Right lobe of liver (tissue), 6 donors: ENCODE measurements around the gene IGSF9B. TPM values are rescaled to one million over a fixed set of nuclear protein-coding genes. Genes with fewer than 3 reads are reported as not detected.

Experiments used
- ATAC-seq, 4 donors: fragments of 200-7000 bp; cut with Tn5 transposase; one replicate each; pipeline ENCODE4 v1.9.1; 2020; ENCODE audit warnings: mild to moderate bottlenecking in 4 of 4, moderate library complexity in 4 of 4
- DNase-seq, 3 donors: peaks; one replicate each; pipeline ENCODE4 v3.0.0-alpha.2; 2020
- H3K27ac ChIP-seq, 3 donors: fragments of 200-600 bp; one replicate each; pipeline ENCODE4 v1.8.0; 2022
- H3K27me3 ChIP-seq, 2 donors: fragments of 200-600 bp; one replicate each; pipeline ENCODE4 v1.8.0; 2022
- H3K36me3 ChIP-seq, 4 donors: fragments of 200-600 bp; sonication (generic) in 1 of 4; one replicate each; pipeline versions ENCODE4 v1.5.1 to v1.8.0; 2017 to 2022; ENCODE audit warnings: control low read depth in 1 of 4
- H3K4me1 ChIP-seq, 4 donors: fragments of 200-600 bp; sonication (generic) in 1 of 4; one replicate each; pipeline versions ENCODE4 v1.5.1 to v1.8.0; 2017 to 2022; ENCODE audit warnings: control low read depth in 1 of 4
- H3K4me3 ChIP-seq, 3 donors: fragments of 200-600 bp; one replicate each; pipeline ENCODE4 v1.8.0; 2022
- H3K9me3 ChIP-seq, 4 donors: fragments of 200-600 bp; sonication (generic) in 1 of 4; one replicate each; pipeline versions ENCODE4 v1.5.1 to v1.8.0; 2017 to 2022; ENCODE audit warnings: control low read depth in 1 of 4
- POLR2A ChIP-seq: fragments of 450-650 bp; IDR thresholded peaks from one replicate; pipeline ENCODE4 v1.6.1; 2017; ENCODE audit warnings: antibody characterized with exemption, mild to moderate bottlenecking
- WGBS: methylation state at CpG from one replicate; pipeline ENCODE4 v1.1.6; 2018; ENCODE audit warnings: low coverage, low lambda C conversion rate; ENCODE audit not compliant: insufficient coverage; ENCODE audit errors: missing lambda C conversion rate; 5-methylcytosine and 5-hydroxymethylcytosine counted together
- intact Hi-C, 2 donors: fragments of 100-400 bp; cut with DNase I; formaldehyde crosslinking; loops; one replicate each; pipeline versions ENCODE4 v1.11.2 to v1.14.1; 2022
- total RNA-seq, 6 experiments: library from RNA; depleted of rRNA in 2 of 6; stranded (reverse); fragments of >200 nt in 2 of 6; fragmentation: NEBNext Ultra II Directional in 3 of 6; extraction: Animal tissue kit (Norgen Biotek cat#: 25700) in 3 of 6; gene quantifications; one replicate each; pipeline versions ENCODE4 v1.1.0 to v1.2.4, GENCODE V29; 2016 to 2023
- TF ChIP-seq, protein P1 (sequence below), 4 donors: fragments of 200-600 bp in 3 of 4; fragments of 450-650 bp in 1 of 4; IDR thresholded peaks; one replicate each; pipeline versions ENCODE4 v1.5.1 to v1.8.0; 2016 to 2022; ENCODE audit warnings: antibody characterized with exemption in 4 of 4, mild to moderate bottlenecking in 2 of 4
- donor health status: DM: no; HTN: yes; CAD: no.
- donor health status: DM: no; HTN: no; CAD: no.
- donor health status: DM: no; HTN: no; CAD: no.
- donor health status: DM: no; HTN: yes; CAD: no.
- donor health status: DM: no; HTN: yes; CAD: no.

Gene IGSF9B
- total RNA-seq, 6 experiments from 2014 or later, result 0.15 to 0.23 TPM; not detected in 4

GRCh38 chr11:133930053-133930766, 26.6 kb downstream of the IGSF9B start:
- Histone ChIP-seq H3K9me3 (no peaks in the 10 kb centered on the region), H3K4me3 (no peak overlapping the region), H3K27ac (no peak overlapping the region), H3K36me3 (no peaks in the 10 kb centered on the region), H3K27me3 (no peaks in the 10 kb centered on the region), H3K4me1 (no peaks in the 10 kb centered on the region)
- ATAC-seq (no peak), DNase-seq (no peak)
- intact Hi-C loops, result no loop called here
- TF ChIP-seq POLR2A, result no peak
- TF ChIP-seq, protein P1, sequence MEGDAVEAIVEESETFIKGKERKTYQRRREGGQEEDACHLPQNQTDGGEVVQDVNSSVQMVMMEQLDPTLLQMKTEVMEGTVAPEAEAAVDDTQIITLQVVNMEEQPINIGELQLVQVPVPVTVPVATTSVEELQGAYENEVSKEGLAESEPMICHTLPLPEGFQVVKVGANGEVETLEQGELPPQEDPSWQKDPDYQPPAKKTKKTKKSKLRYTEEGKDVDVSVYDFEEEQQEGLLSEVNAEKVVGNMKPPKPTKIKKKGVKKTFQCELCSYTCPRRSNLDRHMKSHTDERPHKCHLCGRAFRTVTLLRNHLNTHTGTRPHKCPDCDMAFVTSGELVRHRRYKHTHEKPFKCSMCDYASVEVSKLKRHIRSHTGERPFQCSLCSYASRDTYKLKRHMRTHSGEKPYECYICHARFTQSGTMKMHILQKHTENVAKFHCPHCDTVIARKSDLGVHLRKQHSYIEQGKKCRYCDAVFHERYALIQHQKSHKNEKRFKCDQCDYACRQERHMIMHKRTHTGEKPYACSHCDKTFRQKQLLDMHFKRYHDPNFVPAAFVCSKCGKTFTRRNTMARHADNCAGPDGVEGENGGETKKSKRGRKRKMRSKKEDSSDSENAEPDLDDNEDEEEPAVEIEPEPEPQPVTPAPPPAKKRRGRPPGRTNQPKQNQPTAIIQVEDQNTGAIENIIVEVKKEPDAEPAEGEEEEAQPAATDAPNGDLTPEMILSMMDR (IDR thresholded peaks at IDR 0.05), result no peak
- 74% methylated on average over 9 of the region's 27 CpGs for WGBS

DNA sequence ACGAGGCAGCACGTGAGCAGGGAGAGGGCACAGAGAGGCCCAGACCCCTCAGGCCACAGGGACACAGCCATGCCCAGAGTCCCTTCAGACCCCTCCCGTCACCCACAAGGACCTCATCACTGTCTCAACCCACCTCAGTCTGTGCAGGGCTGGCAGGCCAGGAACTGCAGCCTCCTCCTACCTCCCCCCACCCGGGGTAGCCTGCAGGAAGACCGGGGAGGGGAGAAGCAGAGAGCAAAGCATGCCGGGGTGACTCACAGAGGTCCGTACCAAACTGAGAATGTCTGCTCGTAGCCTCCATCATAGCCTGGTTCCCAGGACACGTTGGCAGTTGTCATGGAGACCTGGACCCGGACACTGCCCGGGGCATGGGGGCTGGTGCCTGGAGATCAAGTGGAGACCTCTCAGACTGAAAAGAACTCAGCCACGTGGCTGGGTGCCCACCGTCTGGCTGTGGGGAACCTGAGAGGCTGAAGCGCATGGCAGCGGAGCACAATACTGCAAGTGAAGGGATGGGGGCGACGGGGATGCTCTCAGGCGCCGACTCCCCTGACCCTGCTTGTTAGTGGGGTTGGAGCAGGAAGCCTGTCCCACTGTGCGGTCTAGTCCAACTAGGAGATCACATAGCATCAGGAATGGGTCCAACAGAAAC, 27.2 kb downstream of the IGSF9B start:
- DNase-seq (no peak), ATAC-seq (no peak)
- intact Hi-C loops, result loop anchor here in 1 of 2 donors (10.0 kb wide), 1 partner anchor 205 kb away; no protein-coding TSS in a partner anchor
- Histone ChIP-seq H3K9me3 (no peaks in the 10 kb centered on the region), H3K27me3 (no peaks in the 10 kb centered on the region), H3K27ac (no peak overlapping the region), H3K4me3 (no peak overlapping the region), H3K36me3 (no peaks in the 10 kb centered on the region), H3K4me1 (no peaks in the 10 kb centered on the region)
- 58% methylated on average over 6 of the region's 20 CpGs for WGBS
- TF ChIP-seq, protein P1 (IDR thresholded peaks at IDR 0.05), result no peak
- TF ChIP-seq POLR2A, result no peak

DNA sequence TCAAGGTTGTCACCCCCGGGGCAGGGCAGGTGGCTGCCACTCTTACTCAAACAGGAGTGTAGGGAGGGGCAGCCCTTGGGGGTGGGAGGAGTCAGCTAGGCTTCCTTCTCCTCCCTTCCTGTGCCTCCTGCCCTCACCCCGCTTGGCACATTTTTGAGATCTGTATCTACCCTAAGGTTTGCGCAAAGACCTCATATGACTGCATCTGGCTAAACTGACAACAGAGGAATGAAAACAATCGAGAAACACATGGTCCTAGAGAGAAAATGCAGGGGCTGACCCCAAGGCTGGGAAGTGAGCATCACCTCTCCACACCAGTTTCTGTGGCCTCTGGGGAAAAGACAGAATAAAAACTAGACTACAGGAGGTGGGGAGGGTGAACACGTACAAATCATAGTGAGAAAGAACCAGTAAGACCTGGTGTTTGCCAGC, 28.1 kb downstream of the IGSF9B start:
- TF ChIP-seq POLR2A, result no peak
- TF ChIP-seq, protein P1 (IDR thresholded peaks at IDR 0.05), result no peak
- no peaks in the 10 kb centered on the region for H3K27me3 ChIP-seq
- intact Hi-C loops, result loop anchor here in 1 of 2 donors (10.0 kb wide), 1 partner anchor 206 kb away; no protein-coding TSS in a partner anchor
- no peak overlapping the region for H3K4me3 ChIP-seq
- ATAC-seq (no peak), DNase-seq (no peak)
- 32% methylated on average over 4 of the region's 5 CpGs for WGBS
- no peaks in the 10 kb centered on the region for H3K9me3 ChIP-seq
- no peak overlapping the region for H3K27ac ChIP-seq
- no peaks in the 10 kb centered on the region for H3K36me3 ChIP-seq
- H3K4me1 ChIP-seq, result no peaks in the 10 kb centered on the region

DNA sequence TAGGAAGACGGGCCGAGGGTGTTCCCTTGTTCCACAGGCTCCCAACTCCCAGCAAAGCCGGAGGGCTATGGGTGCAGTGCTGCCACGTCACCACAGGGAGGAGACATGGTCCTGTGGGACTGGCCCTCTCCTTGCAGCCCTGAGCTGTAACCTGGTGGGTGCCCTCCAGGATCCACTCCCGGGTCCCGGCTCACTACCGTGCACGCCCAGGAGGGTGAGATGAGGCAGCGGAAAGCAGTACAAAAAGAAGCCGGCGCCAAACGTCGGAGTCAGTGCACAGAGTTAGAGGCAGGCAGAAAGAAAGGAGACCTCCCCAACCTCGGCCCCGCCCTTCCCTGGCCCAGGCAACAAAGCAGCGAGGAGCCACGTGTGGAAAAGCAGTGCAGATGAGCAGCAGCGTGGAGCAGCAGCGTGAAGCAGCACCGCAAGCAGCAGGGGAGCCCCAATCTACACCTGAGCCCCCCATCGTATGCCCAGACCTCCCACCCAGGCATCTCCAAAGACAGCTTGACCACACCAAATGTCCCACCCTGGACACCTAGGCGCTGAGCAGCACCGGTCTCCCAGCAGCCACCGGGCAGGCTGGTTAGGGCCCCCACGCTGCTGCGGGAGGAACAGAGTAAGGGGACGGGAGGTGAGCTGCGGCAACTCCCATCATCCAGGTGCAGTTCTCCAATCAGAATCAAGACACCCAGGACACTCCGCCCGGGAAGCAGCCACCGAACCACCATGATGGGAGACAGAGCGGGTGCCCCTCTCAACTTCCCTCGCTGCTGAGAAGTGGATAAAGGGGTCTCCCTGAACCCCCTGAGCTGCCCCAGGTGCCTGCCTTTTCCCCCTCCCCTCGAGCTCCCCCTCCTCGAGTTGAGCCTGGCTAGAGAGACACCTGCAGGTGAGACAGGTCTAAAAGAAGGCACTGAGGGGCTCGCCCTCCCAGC, 28.8 kb downstream of the IGSF9B start:
- Histone ChIP-seq H3K9me3 (no peaks in the 10 kb centered on the region), H3K27me3 (no peaks in the 10 kb centered on the region), H3K4me1 (no peaks in the 10 kb centered on the region), H3K4me3 (no peak overlapping the region), H3K27ac (no peak overlapping the region), H3K36me3 (no peaks in the 10 kb centered on the region)
- ATAC-seq (peak; percentile 84 to 94 (median 88)), DNase-seq (peak; percentile 59 to 76 (median 68))
- intact Hi-C loops, result loop anchor here in 1 of 2 donors (10.0 kb wide), 1 partner anchor 207 kb away; no protein-coding TSS in a partner anchor
- TF ChIP-seq, protein P1 (IDR thresholded peaks at IDR 0.05), result peak; percentile 54 to 77 (median 69)
- TF ChIP-seq POLR2A, result no peak
- 13% methylated on average over 13 of the region's 36 CpGs for WGBS
